Measurements from ENCODE around the gene PNMA3. TPM values are rescaled to one million over a fixed set of nuclear protein-coding genes. Genes with fewer than 3 reads are reported as not detected.

PNMA3 gene, protein sequence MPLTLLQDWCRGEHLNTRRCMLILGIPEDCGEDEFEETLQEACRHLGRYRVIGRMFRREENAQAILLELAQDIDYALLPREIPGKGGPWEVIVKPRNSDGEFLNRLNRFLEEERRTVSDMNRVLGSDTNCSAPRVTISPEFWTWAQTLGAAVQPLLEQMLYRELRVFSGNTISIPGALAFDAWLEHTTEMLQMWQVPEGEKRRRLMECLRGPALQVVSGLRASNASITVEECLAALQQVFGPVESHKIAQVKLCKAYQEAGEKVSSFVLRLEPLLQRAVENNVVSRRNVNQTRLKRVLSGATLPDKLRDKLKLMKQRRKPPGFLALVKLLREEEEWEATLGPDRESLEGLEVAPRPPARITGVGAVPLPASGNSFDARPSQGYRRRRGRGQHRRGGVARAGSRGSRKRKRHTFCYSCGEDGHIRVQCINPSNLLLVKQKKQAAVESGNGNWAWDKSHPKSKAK
- total RNA-seq: not detected in 2 replicates

DNA sequence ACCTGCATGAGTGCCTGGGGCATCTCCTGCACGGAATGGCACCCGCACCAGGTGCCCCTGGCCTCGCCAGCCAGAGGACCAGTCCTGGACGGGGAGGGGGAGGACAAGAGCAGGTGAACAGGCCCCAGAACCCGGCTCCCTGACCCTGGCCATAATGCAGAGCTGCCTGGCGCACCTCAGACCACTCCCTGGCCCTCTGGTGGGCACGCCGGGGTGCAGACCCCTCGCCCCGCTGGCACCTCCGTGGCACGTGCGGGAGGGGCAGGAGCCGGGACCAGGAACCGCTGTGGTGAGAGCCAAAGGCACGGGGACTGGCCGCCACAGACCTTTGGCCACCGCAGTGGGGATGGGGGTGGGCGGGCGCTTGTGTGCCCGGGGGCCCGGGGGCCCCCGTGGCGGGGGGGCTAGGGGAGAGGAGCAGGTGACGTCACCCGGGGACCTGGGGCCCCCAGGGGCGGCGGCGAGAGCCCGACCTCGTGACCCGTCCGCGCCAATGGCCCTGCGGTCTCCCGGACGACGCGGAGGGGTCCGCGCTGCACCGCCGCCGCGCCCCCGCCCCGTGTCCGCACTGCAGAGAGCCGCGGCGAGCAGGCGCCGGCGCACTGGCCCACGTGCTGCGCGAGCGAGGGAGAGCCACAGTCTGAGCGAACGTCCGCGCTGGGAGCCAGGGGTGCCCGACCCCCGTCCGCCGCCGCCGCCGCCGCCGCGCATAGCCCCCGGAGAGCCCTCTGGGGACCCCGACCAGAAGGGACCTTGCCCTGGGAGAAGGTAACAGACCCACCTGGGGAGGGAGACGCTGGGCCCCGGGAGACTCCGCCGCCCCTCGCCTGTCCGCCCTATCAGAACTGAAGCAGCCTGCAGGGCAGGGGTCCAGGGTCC, at the start of gene PNMA3:
PNMA3 (plus strand) TSS at position 600 of the 879 bp plus-strand sequence. CDS start 586 bp downstream, outside the sequence.

DNA sequence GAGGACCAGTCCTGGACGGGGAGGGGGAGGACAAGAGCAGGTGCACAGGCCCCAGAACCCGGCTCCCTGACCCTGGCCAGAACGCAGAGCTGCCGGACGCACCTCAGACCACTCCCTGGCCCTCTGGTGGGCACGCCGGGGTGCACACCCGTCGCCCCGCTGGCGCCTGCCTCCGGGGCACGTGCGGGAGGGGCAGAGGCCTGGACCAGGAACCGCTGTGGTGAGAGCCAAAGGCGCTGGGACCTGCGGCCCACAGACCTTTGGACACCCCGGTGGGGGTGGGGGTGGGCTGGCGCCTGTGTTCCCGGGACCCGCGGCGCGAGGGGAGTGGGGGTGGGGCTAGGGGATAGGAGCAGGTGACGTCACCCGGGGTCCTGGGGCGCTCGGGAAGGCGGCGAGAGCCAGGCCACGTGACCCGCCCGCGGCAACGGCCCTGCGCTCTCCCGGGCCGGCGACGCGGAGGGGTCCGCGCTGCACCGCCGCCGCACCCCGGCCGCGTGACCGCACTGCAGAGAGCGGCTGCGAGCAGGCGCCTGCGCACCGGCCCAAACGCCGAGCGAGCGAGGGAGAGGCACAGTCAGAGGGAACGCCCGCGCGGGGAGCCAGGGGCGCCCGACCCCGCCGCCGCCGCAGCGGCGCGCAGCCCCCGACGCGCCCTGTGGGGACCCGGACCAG, 15.8 kb downstream of the PNMA3 start, which contains the start of gene PNMA6A:
PNMA6A (plus strand) TSS at position 546 of the 675 bp plus-strand sequence. CDS start 609 bp downstream, outside the sequence.

Small RNA genes within 50 kb of the gene (small RNA-seq; reads per million reads assigned to genes)
- gene AC243428.1: not detected

Other genes with a start within 250 kb of the PNMA3 start
- 23.5 and 31.4 TPM in 2 replicates for gene CETN2, start 225.7 kb upstream of the PNMA3 start, total RNA-seq
- 10.8 and 23.8 TPM in 2 replicates for gene NSDHL, start 225.4 kb upstream of the PNMA3 start, total RNA-seq
- 0.65 and 25.3 TPM in 2 replicates for gene ZNF185, start 158.4 kb upstream of the PNMA3 start, total RNA-seq
- not detected in 2 replicates for gene PNMA5, start 62.4 kb upstream of the PNMA3 start, total RNA-seq
- gene PNMA6A, start 16.0 kb downstream of the PNMA3 start, total RNA-seq: 0.86 and 1.3 TPM in 2 replicates
- not detected in 2 replicates for gene MAGEA1, start 122.8 kb downstream of the PNMA3 start, total RNA-seq

Measured in vein endothelial cell (primary cell).